ENCODE measurements around the gene ITGB8. TPM values are rescaled to one million over a fixed set of nuclear protein-coding genes. Genes with fewer than 3 reads are reported as not detected.

The ITGB8 gene
- total RNA-seq, 1 donor from 2014 or later, result 10.5 TPM

DNA sequence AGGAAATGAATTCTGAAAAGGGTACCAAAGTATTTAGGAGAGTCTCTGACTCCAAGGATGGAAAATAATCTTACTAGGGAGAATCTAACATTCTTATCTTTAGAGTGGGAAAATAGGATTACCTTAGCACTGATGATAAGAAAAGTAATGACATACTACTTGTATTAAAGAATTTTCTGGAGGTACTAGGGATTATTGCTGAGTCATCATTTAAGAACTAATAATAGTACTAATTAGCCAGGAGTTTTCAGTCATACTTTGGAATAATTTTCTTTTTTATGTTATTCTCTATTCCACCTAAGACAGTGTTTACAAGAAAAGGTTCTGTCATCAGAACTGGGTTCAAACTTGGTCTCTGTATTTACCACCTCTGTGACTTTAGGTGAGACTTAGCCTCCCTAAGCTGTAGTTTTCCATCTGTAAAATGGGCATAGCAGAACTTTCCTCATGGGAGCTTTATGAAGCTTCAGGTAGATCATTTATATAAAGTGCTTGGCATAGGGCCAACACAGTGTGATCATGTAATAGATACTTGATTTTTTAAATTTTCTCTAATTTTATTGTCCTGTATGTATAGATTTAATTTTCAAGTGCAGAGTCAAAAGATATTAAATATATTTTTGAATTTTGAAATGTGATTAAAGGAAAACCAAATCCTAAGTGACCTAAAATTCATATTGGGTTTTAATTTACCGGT is 20.4 kb downstream of the ITGB8 start:
- Histone ChIP-seq H3K4me3 (ENCODE audit: low read depth, low read length) (no peak overlapping the region), H3K27me3 (ENCODE audit: control insufficient read depth, insufficient read depth, low read length) (no peaks in the 10 kb centered on the region), H3K36me3 (ENCODE audit: control insufficient read depth, insufficient read depth, low read length) (no peaks in the 10 kb centered on the region)
- DNase-seq (ENCODE audit: low read depth) (no peak), FAIRE-seq (no peak)
- TF ChIP-seq, protein P1, sequence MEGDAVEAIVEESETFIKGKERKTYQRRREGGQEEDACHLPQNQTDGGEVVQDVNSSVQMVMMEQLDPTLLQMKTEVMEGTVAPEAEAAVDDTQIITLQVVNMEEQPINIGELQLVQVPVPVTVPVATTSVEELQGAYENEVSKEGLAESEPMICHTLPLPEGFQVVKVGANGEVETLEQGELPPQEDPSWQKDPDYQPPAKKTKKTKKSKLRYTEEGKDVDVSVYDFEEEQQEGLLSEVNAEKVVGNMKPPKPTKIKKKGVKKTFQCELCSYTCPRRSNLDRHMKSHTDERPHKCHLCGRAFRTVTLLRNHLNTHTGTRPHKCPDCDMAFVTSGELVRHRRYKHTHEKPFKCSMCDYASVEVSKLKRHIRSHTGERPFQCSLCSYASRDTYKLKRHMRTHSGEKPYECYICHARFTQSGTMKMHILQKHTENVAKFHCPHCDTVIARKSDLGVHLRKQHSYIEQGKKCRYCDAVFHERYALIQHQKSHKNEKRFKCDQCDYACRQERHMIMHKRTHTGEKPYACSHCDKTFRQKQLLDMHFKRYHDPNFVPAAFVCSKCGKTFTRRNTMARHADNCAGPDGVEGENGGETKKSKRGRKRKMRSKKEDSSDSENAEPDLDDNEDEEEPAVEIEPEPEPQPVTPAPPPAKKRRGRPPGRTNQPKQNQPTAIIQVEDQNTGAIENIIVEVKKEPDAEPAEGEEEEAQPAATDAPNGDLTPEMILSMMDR (IDR thresholded peaks at IDR 0.05; ENCODE audit: insufficient read depth, low read length, severe bottlenecking), result no peak

DNA sequence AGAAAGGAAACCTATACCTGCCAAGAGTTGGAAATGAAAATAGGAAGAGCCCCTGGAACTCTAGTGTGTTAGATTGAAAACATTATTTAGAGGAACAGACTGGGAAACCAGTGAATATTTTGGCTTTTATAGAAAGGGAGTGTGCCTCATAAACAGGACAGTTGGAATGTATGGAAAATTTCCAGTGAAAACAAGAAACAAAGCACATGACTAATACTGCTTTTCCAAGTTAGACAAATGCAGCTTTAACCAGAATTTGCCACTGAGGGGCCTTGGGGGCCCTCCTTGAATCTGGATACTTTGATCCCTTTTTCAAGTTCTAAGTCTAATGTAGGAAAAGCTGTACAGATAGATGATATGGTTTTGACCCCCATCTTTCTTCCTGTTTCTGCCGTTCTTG is 21.2 kb downstream of the ITGB8 start:
- Histone ChIP-seq H3K36me3 (ENCODE audit: control insufficient read depth, insufficient read depth, low read length) (no peaks in the 10 kb centered on the region), H3K4me3 (ENCODE audit: low read depth, low read length) (no peak overlapping the region), H3K27me3 (ENCODE audit: control insufficient read depth, insufficient read depth, low read length) (no peaks in the 10 kb centered on the region)
- DNase-seq (ENCODE audit: low read depth), result peak; percentile 70
- TF ChIP-seq, protein P1 (IDR thresholded peaks at IDR 0.05; ENCODE audit: insufficient read depth, low read length, severe bottlenecking), result no peak
- FAIRE-seq, result no peak

DNA sequence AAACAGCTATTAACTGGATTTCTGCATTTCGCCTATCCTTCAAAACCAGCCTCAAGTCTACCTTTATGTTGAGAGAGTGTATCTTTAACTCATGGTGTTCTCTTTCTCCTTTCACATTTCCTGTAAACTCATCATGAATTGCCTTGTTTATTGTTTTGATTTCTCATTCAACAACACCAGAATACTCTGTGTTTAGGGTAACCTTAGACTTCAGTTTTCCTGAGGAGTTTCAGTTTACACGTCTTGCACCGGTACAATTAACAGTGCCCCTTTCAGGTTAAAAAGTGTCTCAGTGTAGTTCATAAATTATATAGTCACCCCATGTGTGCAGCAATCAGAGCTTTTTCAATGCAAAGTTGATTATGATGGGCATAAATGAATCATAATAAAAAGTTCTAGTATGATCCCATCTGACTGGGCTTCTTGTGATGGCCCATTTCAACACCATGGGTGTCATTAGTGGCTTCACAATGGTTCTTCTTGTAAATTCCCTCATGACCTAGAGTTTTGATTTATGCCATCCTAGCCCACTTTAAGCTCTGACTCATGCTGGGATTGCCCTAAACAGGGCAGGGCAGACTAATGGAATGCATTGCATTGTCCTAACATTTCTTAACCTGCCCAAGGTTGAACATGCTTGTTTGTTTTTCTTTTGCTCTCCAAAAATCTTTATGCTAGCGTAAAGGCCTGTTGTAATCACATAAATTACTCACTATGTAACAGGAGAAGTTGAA is 22.0 kb downstream of the ITGB8 start:
- TF ChIP-seq, protein P1 (IDR thresholded peaks at IDR 0.05; ENCODE audit: insufficient read depth, low read length, severe bottlenecking), result no peak
- no peaks in the 10 kb centered on the region for H3K27me3 ChIP-seq (ENCODE audit: control insufficient read depth, insufficient read depth, low read length)
- DNase-seq (ENCODE audit: low read depth) (peak; percentile 100), FAIRE-seq (peak; percentile 36)
- no peak overlapping the region for H3K4me3 ChIP-seq (ENCODE audit: low read depth, low read length)
- no peaks in the 10 kb centered on the region for H3K36me3 ChIP-seq (ENCODE audit: control insufficient read depth, insufficient read depth, low read length)

DNA sequence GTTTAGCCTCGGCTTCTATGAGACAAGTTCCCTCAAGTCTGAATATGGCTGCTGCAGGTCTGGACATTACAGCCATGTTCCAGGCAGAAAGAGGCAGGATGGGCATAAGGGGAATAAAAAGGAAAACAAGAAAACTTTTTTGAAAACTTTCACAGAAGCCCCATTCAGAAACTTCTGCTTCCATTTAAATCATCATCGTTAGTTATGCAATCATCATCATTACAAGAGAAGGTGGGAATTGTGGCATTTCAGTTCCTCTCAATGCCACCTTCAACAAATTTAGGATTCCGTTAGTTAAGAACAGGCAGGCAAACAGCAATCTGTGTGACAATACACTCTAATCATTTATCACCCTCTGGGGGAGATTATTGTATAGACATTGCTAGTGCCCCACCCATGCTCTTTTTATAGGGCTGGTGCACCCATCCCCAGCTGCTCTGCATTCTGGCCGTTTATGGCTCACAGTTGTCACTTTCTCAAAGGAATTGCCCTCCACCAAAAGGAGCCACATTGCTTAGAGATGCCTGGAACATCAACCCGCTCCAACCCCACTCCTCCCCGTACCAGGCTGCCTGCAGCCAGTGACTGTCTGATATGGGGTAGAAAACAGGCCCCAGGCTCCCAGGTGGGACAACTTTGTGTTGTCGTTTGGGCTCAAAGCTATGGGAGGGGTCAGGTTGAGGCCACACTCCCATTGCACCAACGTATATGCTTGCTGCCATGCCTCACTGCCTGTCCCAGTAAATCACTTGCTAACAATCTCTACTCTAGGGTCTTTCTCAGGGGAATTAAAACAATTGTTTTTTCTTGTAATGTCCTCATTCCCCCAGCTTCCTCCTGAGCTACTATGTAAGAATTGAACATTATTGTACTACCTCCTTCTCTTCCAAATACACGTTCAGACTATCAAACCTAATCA is 24.2 kb downstream of the ITGB8 start:
- FAIRE-seq (no peak), DNase-seq (ENCODE audit: low read depth) (peak; percentile 53)
- no peak overlapping the region for H3K4me3 ChIP-seq (ENCODE audit: low read depth, low read length)
- H3K27me3 ChIP-seq (ENCODE audit: control insufficient read depth, insufficient read depth, low read length), result no peaks in the 10 kb centered on the region
- H3K36me3 ChIP-seq (ENCODE audit: control insufficient read depth, insufficient read depth, low read length), result no peaks in the 10 kb centered on the region
- TF ChIP-seq, protein P1 (IDR thresholded peaks at IDR 0.05; ENCODE audit: insufficient read depth, low read length, severe bottlenecking), result no peak

DNA sequence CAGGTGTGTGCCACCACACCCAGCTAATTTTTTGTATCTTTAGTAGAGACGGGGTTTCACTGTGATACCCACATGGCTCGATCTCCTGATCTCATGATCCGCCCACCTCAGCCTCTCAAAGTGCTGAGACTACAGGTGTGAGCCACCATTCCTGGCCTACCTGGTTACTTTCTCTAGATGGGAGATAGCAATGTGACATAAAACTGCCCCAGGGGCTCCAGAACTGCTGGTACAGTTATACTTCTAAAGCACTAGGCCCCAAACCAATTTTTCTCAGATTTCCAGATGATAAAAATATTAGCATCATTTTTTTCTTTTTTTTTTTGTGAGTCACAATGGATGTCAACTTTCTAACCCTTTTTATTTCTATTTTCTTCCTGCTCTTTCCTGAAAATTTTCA is 27.4 kb downstream of the ITGB8 start:
- DNase-seq (ENCODE audit: low read depth) (no peak), FAIRE-seq (no peak)
- TF ChIP-seq, protein P1 (IDR thresholded peaks at IDR 0.05; ENCODE audit: insufficient read depth, low read length, severe bottlenecking), result no peak
- Histone ChIP-seq H3K4me3 (ENCODE audit: low read depth, low read length) (no peak overlapping the region), H3K27me3 (ENCODE audit: control insufficient read depth, insufficient read depth, low read length) (no peaks in the 10 kb centered on the region), H3K36me3 (ENCODE audit: control insufficient read depth, insufficient read depth, low read length) (no peaks in the 10 kb centered on the region)
